ENCODE measurements around the gene PALLD.

GRCh38 chr4:168553714-168554370 is 57.0 kb downstream of the PALLD start:
- no peak for TF ChIP-seq GATA2 (IDR thresholded peaks at IDR 0.05; ENCODE audit: low read depth, low read length)
- no peak for TF ChIP-seq GATA3 (IDR thresholded peaks at IDR 0.05; ENCODE audit: low read depth, low read length)
